Measurements from ENCODE around the gene CNKSR2.

- no peak for TF ChIP-seq CTCF (IDR thresholded peaks at IDR 0.05)
- TF ChIP-seq POLR2A (IDR thresholded peaks at IDR 0.05), result no peak
Measured at GRCh38 chrX:21373001-21373400, 1.2 kb upstream of the CNKSR2 start.

All from uterus (tissue), 2 donors.